GM19324 (cell line): ENCODE measurements around the gene PNMT.

Source experiments
- ATAC-seq: cut with Tn5 transposase; IDR thresholded peaks from one replicate; pipeline ENCODE4 v1.9.1; 2021; ENCODE audit warnings: mild to moderate bottlenecking, moderate library complexity; ENCODE audit not compliant: unreplicated experiment, low FRiP score

Gene PNMT, protein sequence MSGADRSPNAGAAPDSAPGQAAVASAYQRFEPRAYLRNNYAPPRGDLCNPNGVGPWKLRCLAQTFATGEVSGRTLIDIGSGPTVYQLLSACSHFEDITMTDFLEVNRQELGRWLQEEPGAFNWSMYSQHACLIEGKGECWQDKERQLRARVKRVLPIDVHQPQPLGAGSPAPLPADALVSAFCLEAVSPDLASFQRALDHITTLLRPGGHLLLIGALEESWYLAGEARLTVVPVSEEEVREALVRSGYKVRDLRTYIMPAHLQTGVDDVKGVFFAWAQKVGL

DNA sequence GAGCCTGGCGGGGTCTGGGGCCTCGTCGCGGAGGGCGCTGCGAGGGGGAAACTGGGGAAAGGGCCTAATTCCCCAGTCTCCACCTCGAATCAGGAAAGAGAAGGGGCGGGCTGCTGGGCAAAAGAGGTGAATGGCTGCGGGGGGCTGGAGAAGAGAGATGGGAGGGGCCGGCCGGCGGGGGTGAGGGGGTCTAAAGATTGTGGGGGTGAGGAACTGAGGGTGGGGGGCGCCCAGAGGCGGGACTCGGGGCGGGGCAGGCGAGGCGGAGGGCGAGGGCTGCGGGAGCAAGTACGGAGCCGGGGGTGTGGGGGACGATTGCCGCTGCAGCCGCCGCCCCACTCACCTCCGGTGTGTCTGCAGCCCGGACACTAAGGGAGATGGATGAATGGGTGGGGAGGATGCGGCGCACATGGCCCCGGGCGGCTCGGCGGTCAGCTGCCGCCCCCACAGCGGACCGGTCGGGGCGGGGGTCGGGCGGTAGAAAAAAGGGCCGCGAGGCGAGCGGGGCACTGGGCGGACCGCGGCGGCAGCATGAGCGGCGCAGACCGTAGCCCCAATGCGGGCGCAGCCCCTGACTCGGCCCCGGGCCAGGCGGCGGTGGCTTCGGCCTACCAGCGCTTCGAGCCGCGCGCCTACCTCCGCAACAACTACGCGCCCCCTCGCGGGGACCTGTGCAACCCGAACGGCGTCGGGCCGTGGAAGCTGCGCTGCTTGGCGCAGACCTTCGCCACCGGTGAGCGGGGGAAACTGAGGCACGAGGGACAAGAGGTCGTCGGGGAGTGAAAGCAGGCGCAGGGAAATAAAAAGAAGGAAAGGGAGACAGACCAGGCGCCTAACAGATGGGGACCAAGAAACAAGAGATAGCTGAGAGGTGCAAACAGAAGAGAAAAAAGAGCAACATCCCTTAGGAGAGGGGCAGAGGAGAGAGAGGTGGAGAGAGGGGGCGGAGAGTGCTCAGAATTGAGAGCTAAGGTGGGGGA, at the start of gene PNMT:
Gene PNMT (plus strand): TSS at position 509 of the 980 bp plus-strand sequence. CDS start 23 bp downstream, at position 532.
- ATAC-seq, result no peak

DNA sequence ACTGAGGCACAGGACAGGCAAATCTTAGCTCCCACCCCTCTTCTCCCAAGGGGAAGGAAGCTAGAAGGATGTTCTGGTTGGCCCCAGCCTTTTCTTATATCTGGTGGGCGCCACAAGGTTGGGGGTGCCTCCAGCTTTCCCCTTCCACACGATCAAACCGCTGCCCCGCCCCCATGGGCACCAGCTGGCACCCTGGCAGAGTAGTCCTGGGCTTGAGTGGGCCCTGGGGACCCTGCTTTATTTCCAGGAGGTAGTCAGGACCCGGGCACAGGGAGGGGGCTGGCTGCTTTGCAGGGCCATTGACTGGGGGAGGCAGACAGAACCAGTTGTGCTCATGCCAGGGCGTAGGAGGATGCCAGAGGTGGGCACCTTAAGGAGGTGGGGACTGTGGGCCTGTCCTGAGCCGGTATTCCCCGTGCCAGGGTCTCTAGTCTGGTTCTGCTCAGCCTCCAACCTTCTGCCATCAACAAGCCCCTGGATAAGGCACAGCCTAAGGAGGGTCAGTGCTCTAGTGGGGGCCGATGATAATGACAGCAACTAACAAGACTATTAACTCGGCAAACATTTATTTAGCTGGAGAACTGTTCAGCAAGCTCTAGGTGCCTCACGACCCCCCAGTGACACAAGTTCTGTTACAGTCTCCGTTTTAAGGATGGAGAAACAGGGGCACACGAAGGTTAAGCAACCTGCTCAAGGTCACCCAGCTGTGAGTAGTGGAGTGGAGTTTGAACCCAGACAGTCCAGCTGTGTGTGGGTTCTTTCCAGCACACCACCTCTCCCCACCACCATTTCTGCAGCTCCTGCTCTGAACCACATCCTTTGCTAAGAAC, 49.1 kb upstream of the PNMT start:
- ATAC-seq, result no peak

DNA sequence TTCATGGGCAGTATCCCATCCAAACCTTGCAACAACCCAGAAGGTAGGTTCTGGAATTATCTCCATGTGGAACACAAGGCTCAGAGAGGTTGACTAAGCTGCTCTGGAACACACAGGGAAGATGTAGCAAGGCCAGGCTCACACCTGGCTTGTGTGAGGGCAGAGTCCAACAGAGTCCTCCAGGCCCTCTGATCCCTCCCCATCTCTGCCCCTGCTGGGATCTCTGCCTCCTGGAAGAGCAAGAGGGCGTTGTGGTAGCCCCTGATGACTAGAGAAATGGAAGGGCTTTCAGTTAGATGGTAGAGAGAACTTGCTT, 48.5 kb upstream of the PNMT start:
- ATAC-seq, result no peak

DNA sequence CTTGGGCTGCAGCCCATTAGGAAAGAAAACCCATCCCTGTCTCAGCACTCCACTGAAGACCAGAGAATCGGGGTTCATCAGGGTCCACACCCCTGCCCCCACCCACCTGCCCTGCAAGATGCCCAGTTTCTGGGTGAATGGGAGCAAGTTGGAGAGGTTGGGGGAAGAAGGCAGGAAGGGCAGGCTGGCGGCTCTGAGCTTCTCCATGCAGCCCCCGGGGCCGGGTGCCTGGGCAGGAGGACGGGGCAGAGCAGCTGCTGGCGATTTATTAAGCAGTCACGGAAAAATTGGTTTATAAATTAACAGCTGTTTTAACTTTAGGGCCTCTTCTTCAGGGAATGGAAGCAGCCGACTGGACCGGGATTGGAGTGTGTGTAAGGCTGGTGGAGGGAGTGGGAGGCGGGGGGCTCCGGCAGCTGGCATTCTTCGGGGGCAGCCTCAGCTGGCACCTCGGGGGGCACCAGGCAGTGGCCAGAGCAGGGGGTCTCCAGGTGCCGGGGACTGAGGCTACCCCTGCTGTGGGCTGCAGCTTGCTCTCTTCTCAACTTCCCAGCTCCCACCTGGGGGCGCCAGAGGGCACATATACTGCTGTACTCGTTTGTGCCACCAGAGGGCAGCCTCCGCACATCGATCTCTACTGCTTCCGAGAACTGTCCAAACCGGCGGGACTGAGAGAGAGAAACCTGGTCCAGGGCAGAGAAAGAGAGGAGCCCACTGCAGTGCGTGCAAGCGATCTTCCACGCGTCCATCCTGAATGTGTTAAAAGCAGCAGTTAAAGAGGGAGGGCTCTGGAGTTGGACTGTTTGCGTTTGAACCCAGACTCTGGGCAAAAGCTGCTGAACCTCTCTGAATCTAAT, 46.5 kb upstream of the PNMT start:
- ATAC-seq, result peak; percentile 63

DNA sequence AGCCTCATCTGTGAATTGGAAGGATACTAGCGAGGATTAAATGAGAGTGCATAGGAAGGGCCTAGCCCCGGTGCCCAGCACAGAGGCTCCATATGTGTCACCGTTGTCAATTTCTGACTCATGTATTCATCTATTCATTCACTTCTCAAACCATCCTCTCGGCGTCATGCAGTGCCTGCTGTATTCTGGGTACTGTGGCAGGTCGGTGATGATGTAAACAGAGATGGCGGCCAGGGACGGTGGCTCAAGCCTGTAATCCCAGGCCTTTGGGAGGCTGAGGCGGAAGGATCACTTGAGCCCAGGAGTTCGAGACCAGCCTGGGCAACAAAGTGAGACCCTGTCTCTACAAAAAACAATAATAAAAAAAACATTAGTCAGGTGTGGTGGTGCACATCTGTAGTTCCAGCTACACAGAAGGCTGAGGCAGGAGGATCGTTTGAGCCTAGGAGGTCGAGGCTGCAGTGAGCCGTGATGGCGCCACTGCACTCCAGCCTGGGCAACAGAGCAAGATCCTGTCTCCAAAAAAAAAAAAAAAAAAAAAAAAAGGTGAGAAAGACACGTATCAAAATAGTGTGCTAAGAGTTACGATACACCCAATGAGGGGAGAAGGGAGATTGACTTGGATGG, 45.8 kb upstream of the PNMT start:
- ATAC-seq, result no peak

DNA sequence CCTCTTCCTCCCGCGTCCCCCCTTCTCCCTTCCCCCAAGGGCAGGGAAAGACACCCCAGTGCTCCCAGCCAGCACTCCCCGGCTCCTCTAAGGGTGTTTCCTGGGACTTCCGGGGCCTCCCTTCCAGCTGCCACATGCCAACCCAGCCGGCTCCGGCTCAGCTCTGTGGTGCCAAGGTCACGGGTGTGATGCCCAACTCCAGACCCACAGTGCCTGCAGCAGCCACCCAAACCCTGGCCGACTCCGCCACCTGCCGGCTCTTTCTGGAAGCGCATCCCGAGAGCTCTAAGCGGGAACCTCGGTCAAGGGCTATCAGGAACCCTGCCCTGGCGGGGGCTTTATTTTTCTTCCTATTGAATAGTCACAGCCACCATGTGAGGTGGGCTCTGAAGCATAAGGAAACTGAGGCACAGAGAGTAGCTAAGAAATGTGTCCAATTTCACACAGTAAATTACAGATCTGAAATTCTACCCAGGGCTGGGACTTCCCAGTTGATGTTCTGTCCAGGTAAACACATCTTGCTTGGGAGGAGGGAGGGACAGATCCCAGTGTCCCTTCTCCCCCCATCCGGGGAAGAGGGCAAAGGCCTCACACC, 44.8 kb upstream of the PNMT start:
- no peak for ATAC-seq

DNA sequence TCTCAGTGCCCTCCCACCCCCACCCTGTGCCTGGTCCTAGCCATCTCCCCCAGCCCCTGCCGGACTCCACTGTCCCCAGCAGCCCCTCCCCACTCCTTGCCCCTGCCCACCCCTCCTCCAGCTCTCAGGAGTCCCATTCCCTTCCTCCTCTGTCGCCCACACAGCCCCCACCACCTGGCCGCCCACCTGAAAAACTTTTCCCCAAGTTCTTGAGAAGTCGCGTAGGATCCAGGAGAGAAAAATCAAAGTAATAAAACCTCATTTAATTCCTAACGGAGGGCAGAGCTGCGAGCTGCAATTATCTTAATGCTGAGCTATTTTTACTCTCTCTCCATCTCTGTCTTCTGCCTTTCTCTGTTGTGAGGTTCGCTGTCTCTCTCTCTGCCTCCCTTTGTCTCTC, 43.9 kb upstream of the PNMT start:
- ATAC-seq, result no peak

DNA sequence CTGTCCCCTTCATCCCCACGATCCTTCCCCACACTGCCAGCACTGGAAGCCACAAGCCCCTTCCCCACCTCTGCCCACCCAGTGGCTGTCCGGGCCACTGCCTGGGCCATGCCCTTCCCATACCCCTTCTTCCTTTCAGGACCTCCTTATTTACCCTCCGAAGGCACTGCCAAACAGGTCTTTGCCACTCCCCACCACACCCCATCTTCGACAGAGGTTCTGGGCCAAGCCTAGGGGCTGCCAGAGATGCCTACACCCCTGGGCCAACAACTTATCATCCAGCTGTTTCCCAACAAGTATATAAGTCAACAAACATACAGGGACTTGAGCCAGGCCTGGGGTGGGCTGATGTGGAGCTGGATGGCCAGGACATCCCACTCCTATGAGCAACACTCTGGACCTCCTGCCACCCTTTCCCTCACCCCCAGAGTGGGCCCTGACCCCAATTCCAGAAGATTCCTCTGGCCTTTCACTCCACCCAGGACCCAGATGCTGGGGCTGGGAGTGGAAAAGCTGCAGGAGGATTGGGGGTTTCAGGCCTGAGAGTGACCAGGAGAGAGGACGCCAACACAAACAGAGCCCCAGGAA, 43.0 kb upstream of the PNMT start:
- no peak for ATAC-seq

DNA sequence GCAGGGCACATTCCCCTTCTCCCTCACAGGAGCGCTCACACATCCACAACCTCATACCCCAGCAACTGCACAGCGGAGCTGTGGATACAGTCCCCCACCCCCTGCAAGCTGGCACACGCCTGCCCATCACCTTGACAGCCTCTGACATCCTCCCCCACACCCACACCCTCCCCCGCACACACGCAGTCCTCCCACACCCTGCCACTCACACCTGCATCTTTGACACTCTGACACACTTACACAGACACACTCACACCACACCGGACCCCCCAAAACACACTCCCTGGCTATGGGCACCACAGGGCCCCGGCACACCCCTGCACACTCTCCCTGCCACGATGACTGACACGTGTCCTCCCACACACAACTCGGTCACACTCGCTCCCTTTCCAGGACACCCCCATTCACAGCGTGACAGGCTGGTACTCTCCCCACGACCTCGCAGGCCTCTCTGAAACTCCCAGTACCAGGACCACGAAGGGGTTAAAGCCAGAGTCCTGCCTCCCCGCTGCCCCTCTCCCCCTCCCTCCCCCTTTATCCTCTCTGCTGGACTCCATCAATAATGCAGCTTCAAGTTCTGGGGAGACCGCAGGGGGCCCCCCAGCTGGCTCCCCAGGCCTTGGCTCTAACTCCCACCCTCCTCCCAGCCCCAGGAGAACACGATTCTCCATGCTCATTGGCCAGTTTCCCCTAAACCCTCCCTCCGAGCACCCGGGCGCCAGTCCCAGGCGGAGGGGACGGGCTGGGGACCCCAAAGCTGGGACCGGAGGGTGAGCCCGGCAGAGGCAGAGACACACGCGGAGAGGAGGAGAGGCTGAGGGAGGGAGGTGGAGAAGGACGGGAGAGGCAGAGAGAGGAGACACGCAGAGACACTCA, 41.8 kb upstream of the PNMT start, which contains the start of gene PPP1R1B:
Gene PPP1R1B (plus strand): TSS at position 782 of the 876 bp plus-strand sequence. CDS start 441 bp downstream, outside the sequence.
- ATAC-seq, result no peak

DNA sequence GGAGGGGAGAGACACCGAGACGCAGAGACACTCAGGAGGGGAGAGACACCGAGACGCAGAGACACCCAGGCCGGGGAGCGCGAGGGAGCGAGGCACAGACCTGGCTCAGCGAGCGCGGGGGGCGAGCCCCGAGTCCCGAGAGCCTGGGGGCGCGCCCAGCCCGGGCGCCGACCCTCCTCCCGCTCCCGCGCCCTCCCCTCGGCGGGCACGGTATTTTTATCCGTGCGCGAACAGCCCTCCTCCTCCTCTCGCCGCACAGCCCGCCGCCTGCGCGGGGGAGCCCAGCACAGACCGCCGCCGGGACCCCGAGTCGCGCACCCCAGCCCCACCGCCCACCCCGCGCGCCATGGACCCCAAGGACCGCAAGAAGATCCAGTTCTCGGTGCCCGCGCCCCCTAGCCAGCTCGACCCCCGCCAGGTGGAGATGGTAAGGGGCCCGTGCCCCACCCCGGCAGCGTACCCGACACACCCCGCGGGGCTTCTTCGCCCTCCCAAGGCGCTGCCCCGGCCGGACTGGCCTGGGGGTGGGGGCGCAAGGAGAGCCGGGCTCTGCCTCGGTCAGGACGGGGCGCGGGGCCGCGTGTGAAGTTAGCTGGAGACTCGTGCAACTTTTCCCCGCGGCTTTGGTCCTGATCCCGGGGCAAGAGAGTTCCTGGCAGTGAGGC, 41.1 kb upstream of the PNMT start:
- no peak for ATAC-seq

DNA sequence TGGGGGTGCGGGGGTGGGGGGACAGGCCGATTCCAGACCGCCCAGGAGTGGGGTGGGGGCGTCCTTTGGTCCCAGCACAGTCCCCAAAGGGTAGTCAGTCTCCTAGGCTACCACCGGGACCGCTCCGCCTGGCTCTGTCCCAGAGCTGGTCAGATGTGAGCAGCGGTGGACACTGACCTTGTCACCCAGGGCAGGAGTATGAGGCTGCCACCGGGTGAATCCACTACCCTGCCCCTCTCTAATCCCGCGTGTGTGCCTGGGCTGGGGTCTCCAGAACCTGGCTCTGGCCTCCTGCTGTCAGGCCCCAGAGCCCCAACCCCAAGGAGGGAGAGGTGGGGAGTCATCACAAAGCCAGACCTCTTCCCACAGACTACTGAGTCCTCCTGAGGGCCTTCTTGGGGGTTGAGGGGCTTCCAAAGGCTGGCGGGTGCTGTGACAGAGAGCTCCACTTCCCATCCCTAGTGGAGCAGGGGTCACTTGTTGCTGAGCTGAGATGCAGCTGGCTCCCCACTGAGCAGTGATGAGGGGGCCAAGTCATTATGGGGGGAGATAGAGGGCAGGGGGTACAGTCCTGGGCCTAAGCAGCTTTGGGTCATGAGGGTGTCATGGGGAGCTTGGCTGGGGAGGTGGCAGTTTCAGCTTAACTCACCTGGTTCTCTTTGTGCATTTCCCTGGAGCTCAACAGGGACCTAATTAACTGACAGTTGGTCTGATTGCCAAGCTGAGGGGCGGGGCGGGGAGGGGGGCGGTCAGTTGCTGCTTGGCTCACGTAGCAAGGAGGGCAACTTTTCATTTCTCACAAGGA, 40.3 kb upstream of the PNMT start:
- ATAC-seq, result no peak

DNA sequence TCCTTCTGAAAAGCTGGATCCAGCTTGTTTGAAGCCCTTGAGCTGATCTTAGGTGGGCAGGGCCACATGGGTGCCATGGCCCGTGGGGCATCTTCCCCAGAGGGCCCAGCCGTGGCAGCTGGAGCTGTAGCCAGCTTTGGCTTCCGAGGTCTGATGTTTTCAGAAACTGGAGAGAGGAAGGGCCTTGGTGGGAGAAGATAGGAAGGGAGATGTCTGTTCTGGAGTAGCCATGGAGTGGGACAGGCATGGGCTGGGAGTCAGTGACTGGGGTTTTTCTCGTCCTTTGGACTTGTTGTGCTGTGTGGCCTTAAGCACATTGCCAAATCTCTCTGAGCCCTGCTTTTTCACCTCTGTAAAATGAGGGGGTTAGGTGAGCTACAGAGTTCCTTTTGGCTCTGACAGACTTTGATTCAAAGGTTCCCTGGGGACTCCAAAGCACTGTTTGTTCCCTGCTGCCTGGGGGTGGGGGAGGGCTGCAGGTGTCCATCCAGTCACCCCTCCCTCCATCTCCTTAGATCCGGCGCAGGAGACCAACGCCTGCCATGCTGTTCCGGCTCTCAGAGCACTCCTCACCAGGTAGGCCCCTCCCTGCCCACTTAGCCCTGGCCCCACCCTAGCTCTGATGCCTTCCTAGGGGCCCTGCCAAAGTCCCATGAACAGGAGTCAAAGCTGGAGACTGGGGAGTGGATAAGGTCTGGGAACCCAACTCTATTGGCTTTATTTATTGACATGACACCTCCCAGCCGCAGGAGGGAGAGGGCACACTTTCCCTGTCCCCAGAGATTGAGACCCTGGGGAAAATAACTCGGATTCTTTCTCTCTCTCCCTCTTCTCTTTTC, 39.4 kb upstream of the PNMT start:
- ATAC-seq, result no peak

DNA sequence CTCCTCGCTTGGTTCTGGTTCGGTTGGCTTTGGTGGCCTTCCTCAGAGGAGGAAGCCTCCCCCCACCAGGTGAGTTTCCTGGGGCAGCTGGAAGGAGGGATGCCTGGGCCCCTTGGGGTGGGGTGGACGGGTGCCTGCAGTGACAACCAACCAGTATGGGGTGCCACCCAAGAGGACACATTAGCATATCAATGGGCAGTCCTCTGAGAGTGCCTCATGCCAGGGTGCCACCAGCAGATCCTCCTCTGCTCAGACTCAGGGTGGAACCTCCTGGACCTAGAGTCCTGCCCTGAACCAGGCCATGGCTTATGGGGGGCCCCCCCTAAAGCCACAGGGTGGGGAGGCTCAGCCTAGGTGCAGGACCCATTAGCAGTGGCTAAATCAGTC, 38.8 kb upstream of the PNMT start:
- ATAC-seq, result no peak

DNA sequence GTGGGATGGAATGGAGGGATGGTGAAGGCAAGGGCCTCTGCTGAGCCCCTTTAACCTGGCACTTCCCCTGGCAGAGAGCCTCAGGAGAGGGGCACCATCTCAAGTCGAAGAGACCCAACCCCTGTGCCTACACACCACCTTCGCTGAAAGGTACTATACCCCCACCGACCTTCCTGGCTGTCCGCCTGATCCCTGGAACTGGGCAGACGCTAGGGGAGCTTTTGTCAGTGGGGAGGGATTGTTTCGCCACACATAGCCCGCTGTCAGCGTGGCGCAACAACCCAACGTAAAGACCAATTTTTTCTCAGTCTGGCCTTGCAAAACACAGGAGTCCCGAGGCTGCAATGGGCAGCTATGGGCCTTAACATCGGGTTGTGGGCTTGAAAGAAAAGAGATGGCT, 38.4 kb upstream of the PNMT start:
- no peak for ATAC-seq

DNA sequence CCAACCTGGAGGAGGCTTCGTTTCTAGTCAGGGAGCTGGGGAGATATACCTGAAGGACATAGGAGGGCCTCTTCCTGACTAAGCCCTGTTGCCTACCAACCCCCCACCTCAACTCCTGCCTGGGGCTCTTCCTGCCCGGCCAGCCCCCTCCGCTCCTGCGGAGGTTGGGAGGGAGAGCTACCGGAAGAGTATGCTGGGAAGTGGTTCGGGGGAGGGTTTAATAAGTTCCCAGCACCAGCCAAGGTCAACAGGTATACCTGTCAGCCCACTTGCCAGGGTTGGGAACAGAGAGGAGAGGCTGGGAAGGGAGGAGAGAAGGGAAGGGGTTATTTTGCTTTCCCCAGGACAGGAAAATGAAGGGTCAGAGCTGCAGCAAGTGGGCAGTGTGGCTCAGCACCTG, 36.9 kb upstream of the PNMT start:
- no peak for ATAC-seq
